ENCODE measurements around the gene NLRP9. TPM values are rescaled to one million over a fixed set of nuclear protein-coding genes. Genes with fewer than 3 reads are reported as not detected.

The NLRP9 gene
- total and polyA plus RNA-seq, 2 donors: not detected

Small RNAs within 50 kb of the gene (small RNA-seq; reads per million reads assigned to genes)
- gene AC010525.2: not detected

Other genes starting within 250 kb of the NLRP9 start
- 24.4 TPM for gene SSC5D, start 250.0 kb downstream of the NLRP9 start, total RNA-seq
- gene SSC5D, start 250.0 kb downstream of the NLRP9 start, polyA plus RNA-seq: 24.4 TPM
- gene SBK2, start 201.3 kb downstream of the NLRP9 start, total RNA-seq: not detected
- gene SBK2, start 201.3 kb downstream of the NLRP9 start, polyA plus RNA-seq: not detected
- not detected for gene SBK3, start 192.9 kb downstream of the NLRP9 start, total RNA-seq
- gene SBK3, start 192.9 kb downstream of the NLRP9 start, polyA plus RNA-seq: 0.72 TPM
- 1.6 TPM for gene ZNF579, start 157.6 kb downstream of the NLRP9 start, total RNA-seq
- 10.8 TPM for gene ZNF579, start 157.6 kb downstream of the NLRP9 start, polyA plus RNA-seq
- 2.3 TPM for gene FIZ1, start 138.9 kb downstream of the NLRP9 start, total RNA-seq
- 11.1 TPM for gene FIZ1, start 138.9 kb downstream of the NLRP9 start, polyA plus RNA-seq
- gene ZNF524, start 138.1 kb downstream of the NLRP9 start, total RNA-seq: 5.7 TPM
- gene ZNF524, start 138.1 kb downstream of the NLRP9 start, polyA plus RNA-seq: 30.9 TPM
- 2.1 TPM for gene ZNF865, start 132.8 kb downstream of the NLRP9 start, total RNA-seq
- gene ZNF865, start 132.8 kb downstream of the NLRP9 start, polyA plus RNA-seq: 13.7 TPM
- 4.7 TPM for gene ZNF784, start 113.8 kb downstream of the NLRP9 start, total RNA-seq
- 9.7 TPM for gene ZNF784, start 113.8 kb downstream of the NLRP9 start, polyA plus RNA-seq
- gene ZNF580, start 97.4 kb downstream of the NLRP9 start, total RNA-seq: 4.1 TPM
- gene ZNF580, start 97.4 kb downstream of the NLRP9 start, polyA plus RNA-seq: 49.0 TPM
- 6.5 TPM for gene ZNF581, start 94.8 kb downstream of the NLRP9 start, total RNA-seq
- 21.8 TPM for gene ZNF581, start 94.8 kb downstream of the NLRP9 start, polyA plus RNA-seq
- 4.1 TPM for gene CCDC106, start 90.2 kb downstream of the NLRP9 start, total RNA-seq
- gene CCDC106, start 90.2 kb downstream of the NLRP9 start, polyA plus RNA-seq: 17.7 TPM
- 44.6 TPM for gene U2AF2, start 83.4 kb downstream of the NLRP9 start, total RNA-seq
- 129 TPM for gene U2AF2, start 83.4 kb downstream of the NLRP9 start, polyA plus RNA-seq
- gene EPN1, start 63.2 kb downstream of the NLRP9 start, total RNA-seq: 23.4 TPM
- gene EPN1, start 63.2 kb downstream of the NLRP9 start, polyA plus RNA-seq: 106 TPM
- 0.58 TPM for gene RFPL4A, start 20.7 kb upstream of the NLRP9 start, total RNA-seq
- gene RFPL4A, start 20.7 kb upstream of the NLRP9 start, polyA plus RNA-seq: not detected
- not detected for gene RFPL4AL1, start 30.7 kb upstream of the NLRP9 start, total RNA-seq
- not detected for gene RFPL4AL1, start 30.7 kb upstream of the NLRP9 start, polyA plus RNA-seq
- not detected for gene NLRP11, start 93.6 kb upstream of the NLRP9 start, total RNA-seq
- gene NLRP11, start 93.6 kb upstream of the NLRP9 start, polyA plus RNA-seq: not detected
- not detected for gene NLRP4, start 98.1 kb upstream of the NLRP9 start, total RNA-seq
- gene NLRP4, start 98.1 kb upstream of the NLRP9 start, polyA plus RNA-seq: not detected
- not detected for gene NLRP13, start 193.9 kb upstream of the NLRP9 start, total RNA-seq
- not detected for gene NLRP13, start 193.9 kb upstream of the NLRP9 start, polyA plus RNA-seq
- not detected for gene NLRP8, start 209.4 kb upstream of the NLRP9 start, total RNA-seq
- gene NLRP8, start 209.4 kb upstream of the NLRP9 start, polyA plus RNA-seq: not detected
- gene NLRP5, start 248.4 kb upstream of the NLRP9 start, total RNA-seq: not detected
- gene NLRP5, start 248.4 kb upstream of the NLRP9 start, polyA plus RNA-seq: not detected

Measured in urinary bladder (tissue), 2 donors.